PC-9 (cell line): ENCODE results near the gene CNP. TPM values are rescaled to one million over a fixed set of nuclear protein-coding genes. Genes with fewer than 3 reads are reported as not detected.

ENCODE experiments used
- BruUV-seq: library from RNA; stranded (reverse); fragments of 400-500 nt; replicated peaks from 2 replicates; lab custom pipeline; 2021; lab: Mats Ljungman, UMichigan
- CTCF ChIA-PET: fragments of 300-600 bp; sonication (Branson Sonifier 250); formaldehyde crosslinking; loops from one replicate; lab custom pipeline; 2022; ENCODE audit warnings: antibody characterized with exemption; lab: Charles Lee
- POLR2A ChIA-PET: fragments of 300-600 bp; sonication (Branson Sonifier 250); formaldehyde crosslinking; loops from one replicate; lab custom pipeline; 2022; ENCODE audit warnings: antibody characterized with exemption; ENCODE audit not compliant: unreplicated experiment; lab: Charles Lee
- DNase-seq, 2 experiments: peaks; one replicate each; pipeline versions ENCODE4 v3.0.0 to v3.0.0-alpha.2; 2015 to 2022; ENCODE audit warnings: mixed read lengths in 1 of 2
- H2AFZ ChIP-seq: fragments of 200-600 bp; sonication (generic); 2 replicates; pipeline ENCODE4 v1.8.1; 2017; ENCODE audit warnings: antibody characterized with exemption
- H3F3A ChIP-seq: fragments of 200-600 bp; sonication (generic); 2 replicates; pipeline ENCODE4 v1.8.1; 2017; ENCODE audit warnings: antibody characterized with exemption, mild to moderate bottlenecking, low read depth; ENCODE audit not compliant: insufficient read depth
- H3K27ac ChIP-seq: fragments of 200-600 bp; sonication (generic); 2 replicates; pipeline ENCODE4 v1.6.1; 2016; ENCODE audit warnings: mixed run types
- H3K27me3 ChIP-seq: fragments of 200-600 bp; sonication (generic); 2 replicates; pipeline ENCODE4 v1.6.1; 2016; ENCODE audit warnings: low read depth, mixed run types; ENCODE audit not compliant: insufficient read depth
- H3K36me3 ChIP-seq: fragments of 200-600 bp; sonication (generic); 2 replicates; pipeline ENCODE4 v1.6.1; 2016; ENCODE audit warnings: low read depth, mixed run types
- H3K4me1 ChIP-seq: fragments of 200-600 bp; sonication (generic); replicated peaks from 2 replicates; pipeline ENCODE4 v1.6.1; 2016; ENCODE audit warnings: mixed run types; ENCODE audit not compliant: insufficient read depth
- H3K4me2 ChIP-seq: fragments of 200-600 bp; sonication (generic); 2 replicates; pipeline ENCODE4 v1.6.1; 2017; ENCODE audit warnings: mixed run types
- H3K4me3 ChIP-seq: fragments of 200-600 bp; sonication (generic); 2 replicates; pipeline ENCODE4 v1.6.1; 2016; ENCODE audit warnings: mixed run types
- H3K79me2 ChIP-seq: fragments of 200-600 bp; sonication (generic); 2 replicates; pipeline ENCODE4 v1.6.1; 2017; ENCODE audit warnings: low read depth, mixed run types
- H3K9me2 ChIP-seq: fragments of 200-600 bp; sonication (generic); 2 replicates; pipeline ENCODE4 v1.8.1; 2017; ENCODE audit warnings: mild to moderate bottlenecking; ENCODE audit not compliant: insufficient read depth
- H3K9me3 ChIP-seq: fragments of 200-600 bp; sonication (generic); 2 replicates; pipeline ENCODE4 v1.8.1; 2016; ENCODE audit warnings: low read depth; ENCODE audit not compliant: insufficient read depth
- H4K20me1 ChIP-seq: fragments of 200-600 bp; sonication (generic); 2 replicates; pipeline ENCODE4 v1.8.1; 2017; ENCODE audit not compliant: insufficient read depth
- CTCF ChIP-seq: fragments of 200-600 bp; sonication (generic); conservative IDR thresholded peaks from 2 replicates; pipeline ENCODE4 v1.6.1; 2017; ENCODE audit warnings: mixed run types, antibody characterized with exemption, mild to moderate bottlenecking, moderate library complexity
- EZH2 ChIP-seq: fragments of 200-600 bp; sonication (generic); IDR thresholded peaks from 2 replicates; pipeline ENCODE4 v1.8.0; 2017; ENCODE audit warnings: antibody characterized with exemption, low read depth
- intact Hi-C: fragments of 100-400 bp; cut with micrococcal nuclease; formaldehyde crosslinking; loops from one replicate; pipeline ENCODE4 v1.10.0; 2022; ENCODE audit not compliant: unreplicated experiment
- total RNA-seq: library from RNA; stranded (reverse); gene quantifications from 2 replicates; pipeline ENCODE4 v1.2.3, GENCODE V29; 2021

CNP gene
- total RNA-seq, 1 experiment from 2014 or later: 64.7 TPM

GRCh38 chr17:41948762-41949460 lies 17.7 kb upstream of the CNP start:
- H3K4me1 ChIP-seq: no peaks in the 10 kb centered on the region
- no peaks in the 10 kb centered on the region for H3F3A ChIP-seq
- no peaks in the 10 kb centered on the region for H3K27me3 ChIP-seq
- no peak overlapping the region for H3K4me3 ChIP-seq
- no peaks in the 10 kb centered on the region for H3K9me3 ChIP-seq
- ChIA-PET CTCF (no interaction called here), POLR2A (interaction anchor here (0.6 kb wide), 1 partner anchor 59 kb away, joined by 4 read pairs; no protein-coding TSS in a partner anchor)
- TF ChIP-seq EZH2: no peak
- no peak for TF ChIP-seq CTCF
- BruUV-seq: no TSS peak
- intact Hi-C loops: no loop called here
- no peak overlapping the region for H2AFZ ChIP-seq
- H3K36me3 ChIP-seq: no peaks in the 10 kb centered on the region
- DNase-seq: no peak
- no peaks in the 10 kb centered on the region for H3K9me2 ChIP-seq
- no peaks in the 10 kb centered on the region for H4K20me1 ChIP-seq
- H3K27ac ChIP-seq: no peak overlapping the region
- H3K79me2 ChIP-seq: no peaks in the 10 kb centered on the region
- H3K4me2 ChIP-seq: no peak overlapping the region

GRCh38 chr17:41956522-41956921 lies 10.1 kb upstream of the CNP start:
- Histone ChIP-seq H3K27ac (no peak overlapping the region), H3K4me3 (no peak overlapping the region), H3K36me3 (no peaks in the 10 kb centered on the region), H3K9me3 (no peaks in the 10 kb centered on the region), H2AFZ (no peak overlapping the region), H3K79me2 (no peaks in the 10 kb centered on the region), H3K4me1 (no peaks in the 10 kb centered on the region), H3K27me3 (no peaks in the 10 kb centered on the region), H4K20me1 (no peaks in the 10 kb centered on the region), H3K9me2 (no peaks in the 10 kb centered on the region), H3F3A (no peaks in the 10 kb centered on the region), H3K4me2 (no peak overlapping the region)
- no TSS peak for BruUV-seq
- no peak for DNase-seq
- TF ChIP-seq EZH2 (no peak), CTCF (no peak)
- intact Hi-C loops: no loop called here
- ChIA-PET POLR2A (no interaction called here), CTCF (no interaction called here)

GRCh38 chr17:41957031-41957868 lies 9.3 kb upstream of the CNP start:
- no peaks in the 10 kb centered on the region for H3K4me1 ChIP-seq
- H3K9me3 ChIP-seq: no peaks in the 10 kb centered on the region
- H3K79me2 ChIP-seq: no peaks in the 10 kb centered on the region
- no peak overlapping the region for H3K27ac ChIP-seq
- intact Hi-C loops: no loop called here
- DNase-seq: no peak
- H3K27me3 ChIP-seq: no peaks in the 10 kb centered on the region
- POLR2A ChIA-PET: no interaction called here
- H4K20me1 ChIP-seq: no peaks in the 10 kb centered on the region
- H2AFZ ChIP-seq: no peak overlapping the region
- H3K36me3 ChIP-seq: no peaks in the 10 kb centered on the region
- no TSS peak for BruUV-seq
- H3K9me2 ChIP-seq: no peaks in the 10 kb centered on the region
- TF ChIP-seq EZH2 (no peak), CTCF (no peak)
- no peak overlapping the region for H3K4me3 ChIP-seq
- CTCF ChIA-PET: no interaction called here
- no peak overlapping the region for H3K4me2 ChIP-seq
- H3F3A ChIP-seq: no peaks in the 10 kb centered on the region
